ENCODE data around the gene IFI44.

GRCh38 chr1:78687914-78688313 lies 38.3 kb downstream of the IFI44 start:
- no peak for TF ChIP-seq TAF1 (IDR thresholded peaks at IDR 0.05; ENCODE audit: borderline replicate concordance, low read depth, low read length)
- TF ChIP-seq POLR2A (IDR thresholded peaks at IDR 0.05; ENCODE audit: low read depth, low read length): no peak
- no peak for TF ChIP-seq POLR2AphosphoS5 (IDR thresholded peaks at IDR 0.05; ENCODE audit: low read depth, low read length)
